Measurements from ENCODE around the gene PAQR7.

GRCh38 chr1:25836695-25837094, 38.8 kb downstream of the PAQR7 start:
- TF ChIP-seq POLR2A (IDR thresholded peaks at IDR 0.05) = no peak
- TF ChIP-seq CTCF (IDR thresholded peaks at IDR 0.05) = no peak

All from heart left ventricle (tissue), 13 donors.